Ramos (cell line): ENCODE results near the gene CD72.
"Not testable (repeated sequence)": the region's sequence is repeated elsewhere in the genome, so short reads cannot be mapped to it uniquely, and the experiment has no call there.

Experiments
- in situ Hi-C: fragments of 300-500 bp; cut with MboI; formaldehyde crosslinking; loops from one replicate; pipeline ENCODE4 v1.14.3; 2022; ENCODE audit warnings: low sequenced_read_pairs; ENCODE audit not compliant: unreplicated experiment

CD72 gene

DNA sequence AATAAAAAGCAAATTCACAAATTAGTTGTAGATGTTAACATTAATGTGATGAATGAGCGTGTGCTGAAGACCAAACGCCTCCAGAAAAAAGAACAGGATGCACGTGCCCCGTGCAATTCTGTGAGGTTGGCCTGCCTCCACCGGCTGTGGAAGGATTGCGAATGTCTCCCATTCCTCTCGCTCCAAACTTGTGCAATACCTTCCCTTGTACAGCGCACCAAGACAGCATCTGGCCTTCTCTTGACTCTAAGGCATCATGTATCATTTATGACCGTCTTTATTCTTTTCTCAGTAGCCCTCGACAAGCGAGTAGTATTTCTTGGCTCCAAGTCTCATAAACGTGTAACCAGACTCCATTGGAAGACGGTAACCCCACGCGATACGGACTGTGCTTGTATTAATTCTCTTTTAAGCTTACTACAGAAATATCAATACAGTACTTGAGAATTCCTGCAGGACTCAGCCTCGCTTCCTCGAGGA, 14.7 kb downstream of the CD72 start:
- in situ Hi-C loops = loop anchor here (10.0 kb wide), 2 partner anchors 51 to 121 kb away; partner anchors contain the start of genes CCDC107, RMRP and SIT1

DNA sequence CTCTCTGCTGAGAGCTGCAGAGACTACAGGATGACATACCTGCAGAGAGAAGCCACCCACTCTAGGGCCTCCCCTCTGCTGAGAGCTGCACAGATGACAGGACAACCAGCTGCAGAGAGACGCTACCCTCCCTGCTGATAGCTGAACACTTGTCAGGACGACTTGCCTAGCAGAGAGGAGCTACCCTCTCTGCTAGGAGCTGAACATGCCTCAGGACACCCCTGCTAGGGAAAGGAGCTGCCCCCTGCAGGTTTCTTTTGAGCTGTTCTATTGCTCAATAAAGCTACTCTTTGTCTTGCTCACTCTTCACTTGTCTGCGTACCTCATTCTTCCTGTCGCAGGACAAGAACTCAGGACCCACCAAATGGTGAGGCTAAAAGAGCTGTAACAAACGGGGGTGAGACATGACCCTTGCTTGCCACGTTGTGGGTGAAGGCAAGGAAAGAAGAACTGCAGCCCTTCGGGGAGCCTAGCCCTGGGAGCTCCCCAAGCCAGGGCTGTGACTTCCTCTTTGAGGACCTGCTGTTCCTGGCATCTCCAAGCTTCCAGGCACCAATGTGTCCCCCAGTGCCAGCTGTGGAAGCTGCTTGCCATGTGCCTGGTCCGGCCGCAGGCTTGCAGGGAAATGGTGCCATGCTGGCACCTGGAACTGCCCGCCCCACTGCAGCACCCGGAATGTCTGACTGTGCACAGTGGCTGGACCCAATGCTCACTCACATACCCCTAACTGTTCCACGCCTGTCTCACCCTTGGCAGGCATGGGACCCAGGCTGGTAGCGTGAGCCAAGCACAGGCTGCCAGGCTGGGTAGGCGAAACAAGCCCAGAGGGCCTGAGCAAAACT, 18.2 kb downstream of the CD72 start:
- in situ Hi-C loops = loop anchor here (10.0 kb wide), 2 partner anchors 55 to 125 kb away; partner anchors contain the start of genes CCDC107, RMRP and SIT1

DNA sequence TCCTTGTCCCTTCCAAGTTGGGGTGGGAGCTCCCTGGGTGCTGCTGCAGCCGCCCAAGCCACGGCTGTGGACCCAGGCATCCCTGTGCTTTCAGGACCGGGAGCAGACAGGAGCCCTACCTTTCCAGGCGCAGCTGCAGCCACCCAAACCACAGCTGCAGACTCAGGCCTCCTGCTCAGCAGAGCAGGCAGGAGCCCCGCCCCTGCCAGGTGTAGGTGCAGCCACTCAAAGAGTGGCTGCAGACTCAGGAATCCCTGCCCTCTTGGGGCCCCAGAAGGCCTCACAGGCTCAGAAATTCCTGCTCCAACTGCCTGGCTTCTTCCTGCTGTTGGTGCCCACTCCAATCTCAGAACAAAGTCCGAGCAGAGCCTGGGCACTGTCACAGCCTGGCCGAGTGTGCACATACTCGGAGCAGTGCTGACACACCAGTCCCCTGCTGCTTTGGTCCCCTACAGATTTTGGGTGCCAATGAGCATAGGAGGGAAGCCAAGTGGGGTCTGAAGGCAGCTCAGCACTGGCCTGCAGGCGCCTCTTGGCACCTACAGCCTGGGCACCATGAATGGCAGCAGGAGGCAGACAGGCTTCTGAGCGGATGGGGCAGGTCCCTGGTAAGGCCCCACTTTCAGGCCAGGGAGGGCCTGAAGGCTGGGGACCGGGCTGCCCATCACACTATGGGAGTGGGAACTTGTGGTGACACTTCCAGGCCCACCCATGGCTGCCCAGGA, 19.2 kb downstream of the CD72 start:
- in situ Hi-C loops = no loop called here

DNA sequence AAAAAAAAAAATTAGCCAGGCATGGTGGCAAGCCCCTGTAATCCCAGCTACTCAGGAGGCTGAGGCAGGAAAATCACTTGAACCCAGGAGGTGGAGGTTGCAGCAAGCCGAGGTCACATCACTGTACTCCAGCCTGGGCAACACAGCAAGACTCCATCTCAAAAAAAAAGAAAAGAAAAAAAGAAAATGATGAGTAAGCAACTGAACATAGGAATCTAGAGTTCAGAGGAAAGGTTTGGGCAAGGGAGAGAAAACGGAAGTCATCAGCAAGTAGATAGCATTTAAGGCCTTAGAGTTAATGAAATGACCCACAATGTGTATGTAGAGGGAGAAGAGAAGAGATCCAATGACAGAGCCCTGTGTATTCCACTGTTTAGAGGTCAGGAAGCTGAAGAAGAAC, 21.3 kb downstream of the CD72 start:
- in situ Hi-C loops = not testable (repeated sequence)

DNA sequence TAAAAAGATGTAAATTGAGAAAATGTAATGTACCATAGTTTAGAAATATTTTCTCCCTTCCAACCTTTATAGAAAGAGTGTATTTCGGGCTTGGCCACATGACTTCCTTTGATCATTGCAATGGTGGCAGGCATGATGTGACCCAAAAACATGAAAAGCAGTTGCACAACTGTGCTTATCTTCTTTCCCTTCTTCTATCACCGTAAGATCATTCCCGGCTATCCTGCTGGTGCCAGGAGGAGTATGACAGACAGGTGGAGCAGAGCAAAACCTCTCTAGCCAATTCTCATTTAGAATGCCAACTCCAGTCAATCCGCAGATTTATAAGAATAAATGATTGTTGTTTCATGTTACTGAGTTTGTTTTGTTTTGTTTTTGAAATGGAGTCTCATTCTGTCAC, 23.7 kb downstream of the CD72 start:
- in situ Hi-C loops = no loop called here

DNA sequence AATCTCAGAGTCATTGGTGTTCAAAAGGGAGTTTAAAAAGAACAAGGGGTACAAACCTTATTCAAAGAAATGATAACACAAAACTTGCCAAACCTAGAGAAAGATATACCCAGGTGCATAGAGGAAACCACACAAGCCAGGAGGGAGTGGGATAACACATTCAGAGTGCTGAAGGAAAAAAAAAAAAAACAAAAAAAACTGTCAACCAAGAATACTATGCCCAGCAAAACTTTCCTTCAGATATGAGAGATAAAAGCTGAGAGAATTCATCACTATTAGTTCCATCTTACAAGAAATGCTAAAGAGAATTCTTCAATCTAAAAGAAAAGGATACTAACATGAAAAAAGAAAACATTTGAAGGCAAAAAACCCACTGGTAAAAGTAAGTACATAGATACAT, 24.6 kb downstream of the CD72 start:
- in situ Hi-C loops = no loop called here

DNA sequence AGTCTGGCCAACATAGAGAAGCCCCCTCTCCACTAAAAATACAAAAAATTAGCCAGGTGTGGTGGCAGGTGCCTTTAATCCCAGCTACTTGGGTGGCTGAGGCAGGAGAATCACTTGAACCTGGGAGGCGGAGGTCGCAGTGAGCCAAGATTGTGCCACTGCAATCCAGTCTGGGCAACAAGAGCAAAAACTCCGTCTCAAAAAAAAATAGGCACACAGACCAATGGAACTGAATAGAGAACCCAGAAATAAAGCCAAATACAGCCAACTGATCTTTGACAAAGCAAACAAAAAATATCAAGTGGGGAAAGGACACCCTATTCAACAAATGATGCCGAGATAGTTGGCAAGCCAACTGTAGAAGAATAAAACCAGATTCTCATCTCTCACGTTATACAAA, 29.7 kb downstream of the CD72 start:
- in situ Hi-C loops = not testable (repeated sequence)

DNA sequence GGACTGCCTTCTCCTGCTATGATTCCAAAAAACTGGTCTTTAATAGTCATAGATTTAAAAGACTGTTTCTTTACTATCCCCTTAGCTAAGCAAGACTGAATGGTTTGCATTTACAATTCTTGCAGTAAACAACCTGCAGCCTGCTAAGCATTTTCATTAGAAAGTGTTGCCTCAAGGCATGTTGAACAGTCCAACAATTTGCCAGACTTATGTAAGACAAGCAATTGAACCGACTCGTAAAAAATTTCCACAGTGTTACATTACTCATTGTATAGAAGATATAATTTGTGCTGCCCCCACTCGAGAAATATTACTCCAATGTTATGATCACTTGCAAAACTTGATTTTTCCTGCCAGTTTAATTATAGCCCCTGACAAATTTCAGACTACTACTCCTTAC, 33.5 kb downstream of the CD72 start:
- in situ Hi-C loops = not testable (repeated sequence)

DNA sequence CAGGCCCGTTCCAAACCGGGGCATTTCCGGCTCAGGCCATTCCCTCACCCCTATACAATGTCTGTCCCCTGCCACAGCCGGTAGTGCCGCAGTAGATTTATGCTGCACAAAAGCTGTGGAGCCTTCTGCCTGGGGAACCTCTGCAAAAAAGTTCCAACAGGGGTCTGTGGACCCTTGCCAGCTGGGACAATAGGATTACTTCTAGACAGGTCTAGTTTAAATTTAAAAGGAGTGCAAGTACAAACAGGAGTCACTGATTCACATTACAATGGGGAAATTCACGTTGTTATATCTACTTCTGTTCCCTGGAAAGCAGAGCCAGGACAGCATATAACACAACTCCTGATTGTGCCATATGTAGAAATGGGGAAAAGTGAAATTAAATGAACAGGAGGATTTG, 34.7 kb downstream of the CD72 start:
- in situ Hi-C loops = not testable (repeated sequence)

DNA sequence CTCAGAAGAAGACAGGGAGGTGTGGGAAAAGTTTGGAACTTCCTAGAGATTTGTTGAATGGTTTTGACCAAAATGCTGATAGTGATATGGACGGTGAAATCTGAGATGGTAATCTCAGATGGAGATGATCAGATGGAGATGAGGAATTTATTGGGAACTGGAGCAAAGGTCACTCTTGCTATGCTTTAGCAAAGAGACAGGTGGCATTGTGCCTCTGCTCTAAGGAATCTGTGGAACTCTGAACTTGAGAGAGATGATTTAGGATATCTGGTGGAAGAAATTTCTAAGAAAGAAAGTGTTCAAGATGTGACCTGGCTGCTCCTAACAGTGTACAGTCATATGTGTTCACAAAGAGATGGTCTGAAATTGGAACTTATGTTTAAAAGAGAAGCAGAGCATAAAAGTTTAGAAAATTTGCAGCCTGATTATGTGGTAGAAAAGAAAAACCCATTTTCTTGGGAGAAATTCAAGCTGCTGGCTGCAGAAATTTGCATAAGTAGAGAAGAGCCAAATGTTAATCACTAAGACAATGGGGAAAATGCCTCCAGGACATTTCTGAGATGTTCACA, 38.5 kb downstream of the CD72 start:
- in situ Hi-C loops = not testable (repeated sequence)

DNA sequence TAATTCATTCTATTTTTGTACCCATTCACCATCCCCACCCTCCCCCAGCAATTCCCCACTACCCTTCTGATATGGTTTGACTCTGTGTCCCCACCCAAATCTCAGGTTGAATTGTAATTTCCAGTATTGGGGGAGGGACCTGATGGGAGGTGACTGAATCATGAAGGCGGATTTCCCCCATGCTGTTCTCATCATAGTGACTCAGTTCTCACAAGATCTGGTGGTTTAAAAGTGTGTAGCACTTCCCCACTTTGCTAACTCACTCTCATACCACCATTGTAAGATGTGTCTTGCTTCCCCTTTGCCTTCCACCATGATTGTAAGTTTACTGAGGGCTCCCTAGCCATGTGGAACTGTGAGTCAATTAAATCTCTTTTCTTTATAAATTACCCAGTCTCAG, 39.1 kb downstream of the CD72 start:
- in situ Hi-C loops = no loop called here

DNA sequence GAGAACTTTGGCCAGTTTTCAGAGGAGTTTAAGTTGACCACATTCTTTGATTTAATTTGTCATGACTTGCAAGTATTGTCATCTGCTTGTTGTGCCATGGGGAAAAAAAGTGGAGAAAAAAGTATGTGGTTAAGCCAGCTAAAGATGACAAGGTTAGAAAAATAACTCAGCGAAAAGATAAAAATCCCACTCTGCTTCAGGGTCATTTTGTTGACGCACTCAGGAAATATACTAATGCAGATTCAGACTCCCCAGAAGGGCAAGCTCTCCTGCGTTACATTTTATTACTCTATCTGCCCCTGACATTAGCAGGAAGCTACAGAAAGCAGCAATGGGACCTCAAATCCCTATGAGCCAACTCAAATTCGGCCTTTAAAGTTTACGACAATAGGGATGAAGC, 40.7 kb downstream of the CD72 start:
- in situ Hi-C loops = no loop called here

DNA sequence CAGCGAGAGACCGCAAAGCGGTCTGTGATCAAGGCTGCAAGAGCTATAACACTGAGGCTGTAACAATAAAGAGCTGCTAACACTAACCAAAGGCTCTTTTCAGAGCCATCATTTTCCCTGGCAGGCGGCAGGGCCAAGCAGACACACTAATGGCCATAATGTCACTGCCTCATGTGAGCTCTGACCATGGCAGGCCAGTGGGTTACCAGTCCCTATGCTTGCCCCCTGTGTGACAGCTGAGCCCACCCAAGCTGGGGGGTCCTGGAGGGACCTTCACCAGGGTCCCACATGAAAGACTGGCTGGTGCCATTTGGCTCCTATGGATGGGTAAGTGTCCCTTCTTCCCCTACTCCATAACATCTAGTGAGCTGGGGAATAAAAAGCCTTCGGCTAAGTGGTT, 42.7 kb downstream of the CD72 start:
- in situ Hi-C loops = no loop called here

DNA sequence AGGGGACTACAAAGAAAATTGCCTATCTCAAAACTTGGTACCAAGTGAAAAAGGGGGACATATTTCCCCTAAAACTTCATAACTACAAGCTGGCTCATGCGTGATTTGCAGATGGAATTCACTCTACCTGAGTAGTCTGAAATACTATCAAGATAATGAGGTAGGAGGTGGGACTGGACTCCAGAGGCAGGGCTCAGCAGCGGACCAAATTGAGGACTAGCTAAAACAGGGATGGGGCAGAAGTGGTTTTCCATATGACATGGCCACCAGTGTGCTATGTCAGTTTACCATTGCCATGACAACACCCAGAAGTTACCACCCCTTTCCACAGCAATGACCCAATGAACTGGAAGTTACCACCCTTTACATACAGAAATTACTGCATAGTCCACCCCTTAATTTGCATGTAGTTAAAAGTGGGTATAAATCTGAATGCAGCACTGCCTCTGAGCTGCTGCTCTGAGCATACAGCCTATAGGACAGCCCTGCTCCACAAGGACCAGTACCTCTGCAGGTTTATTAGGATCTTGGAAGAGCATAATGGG, 43.6 kb downstream of the CD72 start:
- in situ Hi-C loops = no loop called here

DNA sequence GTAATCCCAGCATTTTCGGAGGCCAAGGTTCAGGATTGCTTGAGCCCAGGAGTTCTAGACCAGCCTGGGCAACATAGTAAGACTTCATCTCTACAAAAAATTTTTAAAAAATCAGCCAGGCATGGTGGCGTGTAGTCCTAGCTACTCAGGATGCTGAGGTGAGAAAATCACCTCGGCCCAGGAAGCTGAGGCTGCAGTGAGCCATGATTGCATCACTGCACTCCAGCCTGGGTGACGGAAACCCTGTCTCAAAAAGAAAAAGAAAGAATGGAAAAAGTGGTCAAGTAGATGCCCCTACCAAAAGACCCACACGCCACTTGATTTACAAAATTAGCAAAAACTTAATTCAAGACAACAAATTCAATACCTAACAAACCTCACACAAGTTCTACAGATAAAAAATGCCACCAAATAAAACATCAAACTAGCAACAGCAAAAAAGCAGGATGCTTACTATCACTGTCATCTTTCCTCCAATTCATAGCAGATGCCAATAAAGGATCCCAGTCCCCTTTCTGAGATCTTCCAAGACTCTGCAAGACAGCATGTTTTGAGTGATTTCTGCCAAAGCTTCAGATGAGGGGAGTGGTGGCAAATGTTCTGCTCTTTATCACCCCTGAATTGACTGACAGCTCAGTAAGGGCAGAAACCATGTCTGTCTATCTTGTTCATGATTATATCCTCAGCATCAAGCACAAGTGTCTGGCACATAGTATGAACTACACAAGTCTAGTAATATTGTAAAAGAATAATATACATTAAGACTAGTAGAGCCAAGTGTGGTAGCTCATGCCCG, 47.3 kb downstream of the CD72 start:
- in situ Hi-C loops = no loop called here

DNA sequence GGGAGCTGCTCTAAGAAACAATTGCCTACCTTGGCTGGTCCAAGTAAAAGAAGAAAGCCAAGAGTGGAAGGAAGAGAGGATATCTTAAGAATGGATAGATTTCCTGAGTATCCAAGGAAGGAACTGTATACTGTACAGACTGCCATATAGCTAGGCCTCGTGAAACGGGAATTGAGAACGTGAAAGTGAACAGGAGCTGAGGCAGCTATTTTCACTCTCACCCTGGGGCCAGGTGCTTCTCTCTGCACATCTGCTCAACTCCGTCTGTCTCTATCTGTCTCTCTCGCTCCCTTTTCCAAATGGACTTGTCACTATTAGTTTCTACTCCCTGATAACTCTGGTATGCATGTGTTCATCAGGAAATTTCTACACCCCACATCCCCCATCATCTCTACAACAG, 49.0 kb downstream of the CD72 start:
- in situ Hi-C loops = no loop called here

DNA sequence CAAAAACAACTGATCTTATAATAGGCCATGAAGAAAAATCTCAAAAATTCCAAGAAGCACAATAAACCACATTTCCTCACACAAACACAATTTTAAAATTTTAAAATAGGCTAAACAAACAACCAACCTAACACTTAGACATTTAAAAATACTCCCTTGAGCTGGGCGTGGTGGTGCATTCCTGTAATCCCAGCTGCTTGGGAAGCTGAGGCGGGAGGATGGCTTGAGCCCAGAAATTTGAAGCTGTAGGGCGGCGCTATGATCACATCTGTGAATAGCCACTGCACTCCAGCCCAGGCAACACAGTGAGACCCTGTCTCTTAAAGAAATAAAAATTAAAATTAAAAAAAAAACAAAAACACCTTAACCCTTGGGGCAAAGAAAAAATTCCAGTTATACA, 50.0 kb downstream of the CD72 start:
- in situ Hi-C loops = no loop called here

DNA sequence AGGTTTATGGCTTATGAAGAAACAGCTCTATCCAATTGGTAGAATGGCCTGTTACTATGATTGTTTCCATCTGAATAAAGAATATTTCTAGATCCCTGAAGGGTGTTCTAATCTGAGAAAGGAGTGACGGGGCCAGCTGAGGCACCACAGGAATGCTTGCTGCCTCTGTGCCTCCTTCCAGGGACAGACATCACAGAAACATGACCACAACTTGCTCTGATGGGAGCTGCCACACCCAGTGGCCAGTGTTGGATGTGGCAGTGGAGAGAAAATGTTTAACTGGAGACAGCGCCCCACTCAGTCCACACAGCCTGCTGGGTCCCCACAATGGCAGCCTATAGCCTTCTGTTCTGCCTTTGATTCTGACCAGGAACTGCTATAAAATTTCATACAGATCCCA, 51.8 kb downstream of the CD72 start:
- in situ Hi-C loops = no loop called here

DNA sequence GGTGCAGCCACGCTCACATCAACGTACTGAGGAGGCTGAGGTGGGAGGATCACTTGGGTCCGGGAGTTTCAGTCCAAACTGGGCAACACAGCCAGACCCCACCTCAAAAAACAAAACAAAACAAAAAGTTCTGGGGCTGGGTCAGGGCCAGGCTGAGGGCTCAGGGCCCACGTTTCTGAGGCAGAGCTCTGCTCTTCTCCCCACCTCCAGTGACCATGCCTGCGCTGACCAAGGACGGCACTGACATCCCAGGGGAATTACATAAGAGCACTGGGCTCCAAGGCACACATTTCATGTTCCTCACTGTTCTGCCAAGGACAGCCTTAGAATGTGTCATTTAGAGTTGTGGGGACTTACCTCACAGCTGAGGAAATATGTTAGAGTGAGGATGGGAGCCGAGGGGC, 53.6 kb downstream of the CD72 start:
- in situ Hi-C loops = no loop called here

DNA sequence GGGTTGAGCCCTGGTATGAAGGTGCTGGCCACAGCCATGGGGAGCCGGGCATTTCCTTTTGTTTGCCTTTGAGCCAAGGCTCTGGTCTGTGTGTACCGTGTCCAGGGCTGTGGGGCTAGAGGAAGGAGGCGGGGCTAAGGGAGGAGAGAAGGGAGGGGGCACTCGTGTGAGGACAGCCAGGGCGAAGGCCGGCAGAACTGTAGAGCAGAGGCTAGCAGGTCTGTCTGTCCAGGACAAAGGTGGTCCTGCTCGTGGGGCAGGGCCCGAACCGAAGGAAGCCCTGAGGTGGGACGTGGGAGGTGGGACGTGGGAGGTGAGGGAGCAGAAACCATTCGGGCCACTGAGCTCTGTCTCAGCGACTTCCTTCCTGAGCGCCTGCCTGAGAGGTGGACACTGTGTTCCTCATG, 54.4 kb downstream of the CD72 start:
- in situ Hi-C loops = no loop called here
